Naive thymus-derived CD4-positive, alpha-beta T cell (primary cell): ENCODE data around the gene NEDD9. TPM values are rescaled to one million over a fixed set of nuclear protein-coding genes. Genes with fewer than 3 reads are reported as not detected.
A peak's percentile ranks its signal among the peaks of the same experiment; 100 is the strongest.

ENCODE experiments used
- ATAC-seq: fragments of 150-1000 bp; cut with Tn5 transposase; 2 replicates; pipeline ENCODE4 v1.10.0; 2021; ENCODE audit warnings: mild to moderate bottlenecking, moderate library complexity
- CTCF ChIA-PET: fragments of 350-600 bp; sonication (Branson Sonifier 250); formaldehyde crosslinking; loops from one replicate; lab custom pipeline; 2021; ENCODE audit warnings: antibody characterized with exemption; lab: Charles Lee
- POLR2A ChIA-PET: fragments of 350-600 bp; sonication (Branson Sonifier 250); formaldehyde crosslinking; loops from one replicate; lab custom pipeline; 2021; ENCODE audit warnings: antibody characterized with exemption, inconsistent platforms; lab: Charles Lee
- DNase-seq, 9 donors: peaks; one replicate each; pipeline versions ENCODE4 v3.0.0 to v3.0.0-alpha.2; 2020 to 2022; ENCODE audit warnings: mixed read lengths in 1 of 9
- H3K27ac ChIP-seq: one replicate; pipeline ENCODE4 v1.7.0; 2013; ENCODE audit warnings: mild to moderate bottlenecking, low read depth, low read length, moderate library complexity
- H3K27me3 ChIP-seq, 2 donors: one replicate each; pipeline ENCODE4 v1.7.0; 2013; ENCODE audit warnings: low read length in 2 of 2, mild to moderate bottlenecking in 2 of 2, moderate library complexity in 2 of 2; ENCODE audit not compliant: control insufficient read depth in 2 of 2, insufficient read depth in 2 of 2
- H3K36me3 ChIP-seq, 3 experiments: 1 replicate in 2 of 3; 2 replicates in 1 of 3; pipeline ENCODE4 v1.7.0; 2013; ENCODE audit warnings: low read length in 3 of 3, mild to moderate bottlenecking in 3 of 3, moderate library complexity in 1 of 3; ENCODE audit not compliant: insufficient read depth in 3 of 3, control insufficient read depth in 2 of 3
- H3K4me1 ChIP-seq, 2 donors: one replicate each; pipeline ENCODE4 v1.7.0; 2013; ENCODE audit warnings: low read length in 2 of 2, mild to moderate bottlenecking in 2 of 2, moderate library complexity in 1 of 2; ENCODE audit not compliant: control insufficient read depth in 2 of 2, insufficient read depth in 2 of 2
- H3K4me3 ChIP-seq: 2 replicates; pipeline ENCODE4 v1.7.0; 2013; ENCODE audit warnings: mild to moderate bottlenecking, low read length
- H3K9me3 ChIP-seq, 3 experiments: 1 replicate in 2 of 3; 2 replicates in 1 of 3; pipeline ENCODE4 v1.7.0; 2013; ENCODE audit warnings: low read length in 3 of 3; ENCODE audit not compliant: control insufficient read depth in 2 of 3
- H3K27ac Mint-ChIP-seq, 9 donors: one replicate each; pipeline ENCODE4 v1.8.0; 2020 to 2022; ENCODE audit warnings: mixed read lengths in 9 of 9, mild to moderate bottlenecking in 8 of 9, moderate library complexity in 5 of 9, inconsistent platforms in 2 of 9
- H3K27me3 Mint-ChIP-seq, 5 donors: one replicate each; pipeline ENCODE4 v1.8.0; 2021 to 2022; ENCODE audit warnings: mixed read lengths in 5 of 5, mild to moderate bottlenecking in 1 of 5
- H3K36me3 Mint-ChIP-seq, 5 donors: one replicate each; pipeline ENCODE4 v1.8.0; 2020 to 2022; ENCODE audit warnings: mixed read lengths in 5 of 5, mild to moderate bottlenecking in 3 of 5, inconsistent platforms in 1 of 5
- H3K4me1 Mint-ChIP-seq, 7 donors: one replicate each; pipeline ENCODE4 v1.8.0; 2020 to 2022; ENCODE audit warnings: mixed read lengths in 7 of 7, mild to moderate bottlenecking in 3 of 7, inconsistent platforms in 1 of 7
- H3K4me3 Mint-ChIP-seq, 10 donors: one replicate each; pipeline ENCODE4 v1.8.0; 2020 to 2022; ENCODE audit warnings: mild to moderate bottlenecking in 10 of 10, mixed read lengths in 10 of 10, moderate library complexity in 6 of 10, inconsistent platforms in 2 of 10
- H3K9me3 Mint-ChIP-seq, 11 donors: one replicate each; pipeline ENCODE4 v1.8.0; 2020 to 2022; ENCODE audit warnings: mixed read lengths in 11 of 11, mild to moderate bottlenecking in 4 of 11, inconsistent platforms in 1 of 11, moderate library complexity in 1 of 11
- intact Hi-C, 2 donors: fragments of 100-400 bp; cut with micrococcal nuclease; formaldehyde crosslinking; loops; one replicate each; pipeline ENCODE4 v1.15.1; 2023
- polyA plus RNA-seq, 2 donors: library from polyadenylated mRNA; unstranded; fragments of 300-500 nt; fragmentation: Illumina TruSeq; gene quantifications; one replicate each; pipeline ENCODE4 v1.2.3, GENCODE V29; 2021
- total RNA-seq, 6 experiments: library from RNA in 5 of 6; stranded (reverse) in 5 of 6; gene quantifications; 1 replicate in 5 of 6; 2 replicates in 1 of 6; pipeline ENCODE4 v1.2.3 and lab custom pipeline; 2021 to 2026

The NEDD9 gene
- total and polyA plus RNA-seq, 7 experiments from 2014 or later = 14.2 to 62.9 (median 35.4) TPM

- ChIA-PET CTCF (interaction anchor here (2.1 kb wide), 1 partner anchor 8 kb away, joined by 5 read pairs; no protein-coding TSS in a partner anchor), POLR2A (no interaction called here)
- Histone ChIP-seq H3K4me3 (no peak overlapping the region), H3K9me3 (no peaks in the 10 kb centered on the region), H3K4me1 (no peaks in the 10 kb centered on the region), H3K27ac (no peak overlapping the region), H3K27me3 (no peaks in the 10 kb centered on the region), H3K36me3 (no peaks in the 10 kb centered on the region)
- Mint-ChIP-seq H3K27ac (peak overlapping the region in 1 of 9 donors; percentile 69), H3K9me3 (peaks cover 0 to 2% (median 0%) of the 10 kb centered on the region in 11 donors), H3K36me3 (peaks cover 0 to 4% (median 0%) of the 10 kb centered on the region in 5 donors), H3K4me1 (peaks cover 0 to 22% (median 4%) of the 10 kb centered on the region in 7 donors), H3K4me3 (peak overlapping the region in 1 of 10 donors; percentile 12), H3K27me3 (peaks cover 0 to 14% (median 0%) of the 10 kb centered on the region in 5 donors)
- intact Hi-C loops = no loop called here
- no peak for ATAC-seq
- no peak for DNase-seq
Measured at GRCh38 chr6:11163932-11164331, 68.5 kb downstream of the NEDD9 start.

DNA sequence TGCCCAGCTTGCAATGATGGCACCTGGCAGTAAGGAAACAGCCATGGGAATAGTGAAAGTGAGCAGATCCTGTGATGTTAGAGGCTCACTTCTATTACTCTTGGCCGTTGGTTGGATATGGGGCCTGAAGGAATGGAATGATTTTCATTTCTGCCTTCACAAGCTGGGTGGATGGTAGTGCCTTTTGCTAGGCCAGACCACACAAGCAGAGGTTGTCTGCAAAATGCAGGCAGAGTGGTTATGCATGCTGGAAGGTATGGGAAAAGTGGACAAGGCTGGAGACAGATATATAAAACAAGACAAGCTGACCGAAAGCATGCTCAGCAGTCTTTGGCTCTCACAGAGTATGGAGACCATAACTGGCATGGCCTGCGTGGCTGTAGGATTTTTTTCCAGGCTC lies 70.2 kb downstream of the NEDD9 start:
- Histone ChIP-seq H3K27ac (no peak overlapping the region), H3K4me1 (no peaks in the 10 kb centered on the region), H3K27me3 (no peaks in the 10 kb centered on the region), H3K9me3 (no peaks in the 10 kb centered on the region), H3K36me3 (no peaks in the 10 kb centered on the region), H3K4me3 (no peak overlapping the region)
- H3K36me3 Mint-ChIP-seq = peaks cover 0 to 4% (median 0%) of the 10 kb centered on the region in 5 donors
- intact Hi-C loops = no loop called here
- POLR2A ChIA-PET = no interaction called here
- ATAC-seq = no peak
- CTCF ChIA-PET = interaction anchor here (2.1 kb wide), 1 partner anchor 10 kb away, joined by 5 read pairs; no protein-coding TSS in a partner anchor
- peaks cover 0 to 18% (median 0%) of the 10 kb centered on the region in 5 donors for H3K27me3 Mint-ChIP-seq
- H3K4me3 Mint-ChIP-seq = no peak overlapping the region
- DNase-seq = no peak
- H3K27ac Mint-ChIP-seq = no peak overlapping the region
- peaks cover 0 to 22% (median 4%) of the 10 kb centered on the region in 7 donors for H3K4me1 Mint-ChIP-seq
- peaks cover 0 to 2% (median 0%) of the 10 kb centered on the region in 11 donors for H3K9me3 Mint-ChIP-seq

GRCh38 chr6:11161031-11161956 lies 71.2 kb downstream of the NEDD9 start:
- Mint-ChIP-seq H3K9me3 (peaks cover 0 to 4% (median 0%) of the 10 kb centered on the region in 11 donors), H3K4me3 (no peak overlapping the region), H3K36me3 (peaks cover 0 to 5% (median 0%) of the 10 kb centered on the region in 5 donors), H3K27ac (no peak overlapping the region), H3K27me3 (peaks cover 0 to 20% (median 0%) of the 10 kb centered on the region in 5 donors), H3K4me1 (peaks cover 0 to 22% (median 4%) of the 10 kb centered on the region in 7 donors)
- CTCF ChIA-PET = interaction anchor here (2.1 kb wide), 1 partner anchor 11 kb away, joined by 5 read pairs; no protein-coding TSS in a partner anchor
- Histone ChIP-seq H3K4me1 (no peaks in the 10 kb centered on the region), H3K4me3 (no peak overlapping the region), H3K27me3 (no peaks in the 10 kb centered on the region), H3K36me3 (no peaks in the 10 kb centered on the region), H3K9me3 (no peaks in the 10 kb centered on the region), H3K27ac (no peak overlapping the region)
- DNase-seq = no peak
- no peak for ATAC-seq
- POLR2A ChIA-PET = no interaction called here
- intact Hi-C loops = no loop called here

GRCh38 chr6:11160199-11160598 lies 72.3 kb downstream of the NEDD9 start:
- DNase-seq = no peak
- no peaks in the 10 kb centered on the region for H3K36me3 ChIP-seq
- ATAC-seq = no peak
- H3K4me3 ChIP-seq = no peak overlapping the region
- no peaks in the 10 kb centered on the region for H3K27me3 ChIP-seq
- Mint-ChIP-seq H3K27ac (no peak overlapping the region), H3K9me3 (peaks cover 0 to 2% (median 0%) of the 10 kb centered on the region in 11 donors), H3K4me3 (no peak overlapping the region), H3K4me1 (peaks cover 0 to 14% (median 4%) of the 10 kb centered on the region in 7 donors), H3K27me3 (peaks cover 0 to 25% (median 0%) of the 10 kb centered on the region in 5 donors), H3K36me3 (peaks cover 0 to 5% (median 2%) of the 10 kb centered on the region in 5 donors)
- H3K27ac ChIP-seq = no peak overlapping the region
- intact Hi-C loops = no loop called here
- POLR2A ChIA-PET = no interaction called here
- H3K4me1 ChIP-seq = no peaks in the 10 kb centered on the region
- no peaks in the 10 kb centered on the region for H3K9me3 ChIP-seq
- CTCF ChIA-PET = no interaction called here

DNA sequence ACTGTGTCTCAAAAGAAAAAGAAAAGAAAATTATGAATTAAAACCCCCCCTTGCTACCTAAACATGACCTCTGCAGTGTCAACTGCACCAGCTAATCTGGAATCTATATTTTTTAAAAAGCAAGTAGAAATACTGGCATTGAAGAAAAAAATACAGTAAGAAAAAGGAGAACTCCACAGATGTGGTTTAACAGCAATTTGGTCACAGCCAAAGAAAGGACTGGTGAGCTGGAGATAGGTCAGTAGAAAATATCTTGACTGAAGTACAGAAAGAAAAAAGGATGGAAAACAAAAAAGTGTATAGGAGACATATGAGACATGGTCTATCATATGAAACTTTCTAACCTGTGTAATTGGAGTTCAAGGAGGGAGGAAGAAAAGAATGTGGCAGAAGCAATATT lies 76.9 kb downstream of the NEDD9 start:
- Mint-ChIP-seq H3K27me3 (peaks cover 5 to 22% (median 12%) of the 10 kb centered on the region in 5 donors), H3K27ac (peak overlapping the region in 1 of 9 donors; percentile 21), H3K4me3 (no peak overlapping the region), H3K36me3 (peaks cover 0 to 9% (median 5%) of the 10 kb centered on the region in 5 donors), H3K4me1 (peaks cover 0 to 13% (median 7%) of the 10 kb centered on the region in 7 donors), H3K9me3 (peaks cover 0 to 2% (median 0%) of the 10 kb centered on the region in 11 donors)
- intact Hi-C loops = no loop called here
- no peaks in the 10 kb centered on the region for H3K36me3 ChIP-seq
- no peak for DNase-seq
- H3K4me3 ChIP-seq = no peak overlapping the region
- no peaks in the 10 kb centered on the region for H3K9me3 ChIP-seq
- CTCF ChIA-PET = no interaction called here
- no peak overlapping the region for H3K27ac ChIP-seq
- no peak for ATAC-seq
- POLR2A ChIA-PET = no interaction called here
- H3K27me3 ChIP-seq = no peaks in the 10 kb centered on the region
- no peaks in the 10 kb centered on the region for H3K4me1 ChIP-seq

GRCh38 chr6:11153447-11153846 lies 79.0 kb downstream of the NEDD9 start:
- DNase-seq (no peak), ATAC-seq (no peak)
- H3K4me1 Mint-ChIP-seq = peaks cover 0 to 14% (median 7%) of the 10 kb centered on the region in 7 donors
- H3K9me3 ChIP-seq = no peaks in the 10 kb centered on the region
- peak overlapping the region; percentile 73 to 87 (median 80) for H3K4me3 Mint-ChIP-seq
- H3K27ac Mint-ChIP-seq = peak overlapping the region in 2 of 9 donors; percentile 35 to 47
- ChIA-PET CTCF (no interaction called here), POLR2A (no interaction called here)
- no peaks in the 10 kb centered on the region for H3K36me3 ChIP-seq
- peak overlapping the region; percentile 40 for H3K4me3 ChIP-seq
- H3K27me3 Mint-ChIP-seq = peaks cover 5 to 13% (median 12%) of the 10 kb centered on the region in 5 donors
- H3K36me3 Mint-ChIP-seq = peaks cover 0 to 9% (median 5%) of the 10 kb centered on the region in 5 donors
- no peak overlapping the region for H3K27ac ChIP-seq
- peaks cover 0 to 2% (median 0%) of the 10 kb centered on the region in 11 donors for H3K9me3 Mint-ChIP-seq
- intact Hi-C loops = no loop called here
- no peaks in the 10 kb centered on the region for H3K4me1 ChIP-seq
- no peaks in the 10 kb centered on the region for H3K27me3 ChIP-seq
